ENCODE data around the gene SSTR4.

- TF ChIP-seq HOXA9 (CRISPR knock-in tag; IDR thresholded peaks at IDR 0.05; ENCODE audit: borderline replicate concordance) (no peak), ATF3 (CRISPR knock-in tag; IDR thresholded peaks at IDR 0.05) (no peak), CSRNP1 (CRISPR knock-in tag; IDR thresholded peaks at IDR 0.05) (no peak)
Measured at GRCh38 chr20:23060629-23061028, 25.5 kb downstream of the SSTR4 start.

All from HepG2 (cell line).